Fibroblast of pulmonary artery (primary cell): ENCODE measurements around the gene KIF25.

Experiments
- DNase-seq: peaks from one replicate; pipeline ENCODE4 v3.0.0-alpha.2; 2010; ENCODE audit warnings: low read depth
- H3K4me3 ChIP-seq: replicated peaks from 2 replicates; pipeline ENCODE4 v1.5.1; 2011; ENCODE audit warnings: low read depth, mild to moderate bottlenecking, control low read depth, low read length, moderate library complexity
- TF ChIP-seq, protein P1 (sequence below): IDR thresholded peaks from 2 replicates; pipeline ENCODE4 v1.5.1; 2011; ENCODE audit warnings: mild to moderate bottlenecking, control low read depth, low read length, inconsistent platforms; ENCODE audit errors: missing control alignments

The KIF25 gene

DNA sequence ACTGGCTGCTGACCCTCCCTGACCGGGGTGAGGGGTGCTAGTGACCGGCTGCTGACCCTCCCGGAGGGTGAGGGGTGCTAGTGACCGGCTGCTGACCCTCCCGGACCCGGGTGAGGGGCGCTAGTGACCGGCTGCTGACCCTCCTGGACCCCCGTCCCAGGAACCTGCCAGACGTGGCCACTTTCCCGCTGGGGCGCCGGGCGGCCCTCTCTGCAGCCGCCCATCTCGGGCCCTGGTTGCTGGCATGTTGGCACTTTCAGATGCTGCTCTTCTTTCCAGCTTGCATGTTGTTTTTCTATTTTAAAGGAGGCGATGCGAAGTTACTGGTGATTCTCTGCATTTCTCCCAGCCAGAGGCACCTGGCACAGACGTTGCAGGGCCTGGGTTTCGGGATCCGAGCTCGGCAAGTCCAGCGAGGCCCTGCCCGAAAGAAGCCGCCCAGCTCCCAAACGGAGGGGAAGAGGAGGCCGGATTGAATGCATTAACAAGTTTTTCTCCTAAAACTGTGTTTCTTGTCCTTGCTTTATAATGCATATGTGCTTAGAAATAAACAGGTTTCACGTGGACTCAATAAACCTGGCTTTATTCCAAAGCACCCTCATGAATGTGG is 47.2 kb downstream of the KIF25 start:
- TF ChIP-seq, protein P1, sequence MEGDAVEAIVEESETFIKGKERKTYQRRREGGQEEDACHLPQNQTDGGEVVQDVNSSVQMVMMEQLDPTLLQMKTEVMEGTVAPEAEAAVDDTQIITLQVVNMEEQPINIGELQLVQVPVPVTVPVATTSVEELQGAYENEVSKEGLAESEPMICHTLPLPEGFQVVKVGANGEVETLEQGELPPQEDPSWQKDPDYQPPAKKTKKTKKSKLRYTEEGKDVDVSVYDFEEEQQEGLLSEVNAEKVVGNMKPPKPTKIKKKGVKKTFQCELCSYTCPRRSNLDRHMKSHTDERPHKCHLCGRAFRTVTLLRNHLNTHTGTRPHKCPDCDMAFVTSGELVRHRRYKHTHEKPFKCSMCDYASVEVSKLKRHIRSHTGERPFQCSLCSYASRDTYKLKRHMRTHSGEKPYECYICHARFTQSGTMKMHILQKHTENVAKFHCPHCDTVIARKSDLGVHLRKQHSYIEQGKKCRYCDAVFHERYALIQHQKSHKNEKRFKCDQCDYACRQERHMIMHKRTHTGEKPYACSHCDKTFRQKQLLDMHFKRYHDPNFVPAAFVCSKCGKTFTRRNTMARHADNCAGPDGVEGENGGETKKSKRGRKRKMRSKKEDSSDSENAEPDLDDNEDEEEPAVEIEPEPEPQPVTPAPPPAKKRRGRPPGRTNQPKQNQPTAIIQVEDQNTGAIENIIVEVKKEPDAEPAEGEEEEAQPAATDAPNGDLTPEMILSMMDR: no peak
- H3K4me3 ChIP-seq: no peak overlapping the region

DNA sequence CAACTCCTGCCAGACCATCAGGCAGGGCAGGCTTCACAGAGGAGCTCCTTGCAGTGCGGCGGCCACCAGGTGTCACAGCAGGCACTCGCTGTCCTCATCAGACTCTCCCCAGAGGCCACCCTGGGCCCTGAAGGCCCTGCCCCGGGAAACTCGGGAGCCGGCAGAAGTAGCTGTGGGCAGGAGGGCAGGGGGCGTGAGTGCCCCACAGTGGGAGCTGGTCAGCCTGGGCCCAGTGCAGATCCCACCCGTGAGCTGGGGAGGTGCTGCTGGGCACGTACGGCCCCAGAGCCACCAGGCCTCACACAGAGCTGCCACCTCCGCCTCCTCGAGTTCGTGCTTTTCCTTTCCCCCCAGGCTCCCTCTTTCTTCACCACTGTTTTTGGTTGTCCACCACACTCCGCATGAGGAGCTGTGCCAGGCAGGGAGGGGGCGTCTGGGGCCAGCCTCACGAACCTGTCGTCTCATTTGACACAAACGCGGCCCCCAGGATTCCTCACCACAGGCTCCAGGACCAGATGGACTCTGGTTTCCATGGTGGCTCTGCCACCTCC is 47.7 kb downstream of the KIF25 start:
- DNase-seq: no peak
- H3K4me3 ChIP-seq: no peak overlapping the region
- TF ChIP-seq, protein P1: no peak

More for the DNA sequence above, 47.2 kb downstream of the KIF25 start:
- DNase-seq: no peak

DNA sequence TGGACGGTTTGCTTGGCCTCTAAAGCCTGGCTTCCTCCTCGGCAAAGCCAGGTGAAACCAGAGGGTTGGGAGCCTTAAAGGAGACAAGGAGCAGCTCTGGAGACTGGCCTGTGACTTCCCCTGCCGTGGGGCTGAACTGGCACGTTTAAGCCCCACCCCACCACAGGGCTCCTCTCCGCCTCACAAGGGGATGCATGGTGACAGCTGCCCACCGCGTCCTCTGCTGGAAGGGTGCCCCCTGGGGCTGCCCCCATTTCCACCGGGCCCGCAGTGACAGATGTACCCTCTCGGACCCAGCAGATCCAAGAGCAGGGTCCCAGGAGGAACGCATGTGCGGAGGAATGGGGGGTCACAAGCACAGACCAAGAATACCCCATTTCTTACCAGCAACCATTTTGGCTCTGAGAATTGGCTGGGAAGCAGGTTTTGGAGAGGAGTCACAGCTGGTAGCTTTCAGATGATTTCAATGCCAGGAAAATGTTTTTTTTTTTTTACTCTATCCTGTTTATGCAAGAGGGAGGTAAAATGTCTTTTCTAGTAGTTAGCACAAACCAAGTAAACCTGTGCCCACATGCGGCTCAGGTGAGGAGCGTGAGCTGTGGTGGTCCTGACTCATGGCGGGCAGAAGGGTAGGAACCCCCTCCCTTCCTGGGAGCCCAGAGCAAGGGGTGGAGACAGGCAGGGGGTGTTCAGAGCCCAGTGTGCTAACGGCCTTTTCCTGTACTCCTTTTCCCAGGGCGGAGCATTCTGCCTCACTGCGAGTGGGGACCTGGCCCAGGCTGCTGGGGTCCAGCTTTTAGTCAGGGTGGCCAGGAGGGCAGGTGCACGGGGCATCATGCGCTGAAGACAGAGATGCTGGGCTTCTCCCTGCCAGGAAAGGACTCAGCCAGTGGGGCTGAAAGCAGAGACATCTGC is 48.5 kb downstream of the KIF25 start:
- TF ChIP-seq, protein P1: no peak
- H3K4me3 ChIP-seq: no peak overlapping the region
- peak; percentile 63 for DNase-seq

DNA sequence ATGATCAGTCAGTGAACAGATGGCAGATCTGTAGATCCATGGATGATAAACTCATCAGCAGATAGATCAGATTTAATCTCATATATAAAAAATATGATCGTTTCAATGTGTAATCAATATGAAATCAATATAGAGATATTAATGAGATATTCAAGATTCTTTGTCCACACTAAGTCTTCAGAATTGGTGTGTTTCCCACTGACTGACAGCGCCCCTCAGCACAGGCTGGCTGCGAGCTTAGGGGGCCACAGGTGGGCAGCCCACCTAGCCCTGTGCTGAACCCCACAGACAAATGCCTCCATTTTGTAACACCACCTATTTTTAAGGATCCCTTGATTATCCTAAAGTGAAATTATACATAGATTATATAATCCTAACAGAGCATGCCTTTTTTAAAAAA is 49.2 kb downstream of the KIF25 start:
- no peak overlapping the region for H3K4me3 ChIP-seq
- TF ChIP-seq, protein P1: no peak
- DNase-seq: no peak

DNA sequence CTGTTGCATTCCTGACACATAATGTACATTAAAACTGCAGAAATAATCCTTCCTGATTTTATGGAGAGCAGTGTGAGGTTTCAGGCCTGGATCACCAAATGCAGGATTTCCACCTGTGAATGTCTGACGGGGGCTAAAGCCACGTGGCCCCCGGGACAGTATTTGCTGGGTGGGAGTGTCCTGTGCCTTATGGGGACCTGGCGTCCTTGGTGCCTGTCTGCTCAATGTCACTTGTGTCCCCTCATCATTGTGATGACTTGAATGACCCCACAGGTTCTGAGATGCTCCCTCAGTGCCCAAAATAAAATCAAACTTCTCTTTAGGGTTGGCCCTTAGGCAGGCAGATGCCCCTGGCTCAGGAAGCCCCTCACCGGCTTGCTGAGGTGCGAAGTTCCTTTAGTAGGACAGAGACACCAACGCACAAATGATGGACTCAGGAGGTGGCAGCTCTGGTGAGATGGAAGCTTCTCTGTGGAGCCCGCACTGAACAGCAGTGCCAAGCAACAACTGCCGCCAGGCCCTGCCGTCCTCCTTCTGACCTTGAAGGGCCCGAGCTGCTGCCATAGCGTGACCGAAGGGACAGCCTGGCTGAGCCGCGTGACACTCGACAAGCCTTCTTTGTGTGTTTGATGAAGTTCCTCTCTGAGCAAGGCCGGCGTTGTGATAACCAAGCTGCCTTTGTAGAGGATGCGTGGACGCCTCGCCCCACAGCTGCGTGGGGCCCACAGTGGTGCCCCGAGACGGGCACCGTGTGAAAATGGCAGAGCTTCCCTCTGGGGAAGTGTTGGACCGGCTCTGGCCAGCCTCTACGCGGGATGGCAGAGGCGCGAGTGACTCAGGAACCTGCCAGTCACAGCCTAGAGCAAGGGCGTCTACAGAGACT is 50.6 kb downstream of the KIF25 start:
- DNase-seq: no peak
- TF ChIP-seq, protein P1: no peak
- H3K4me3 ChIP-seq: no peak overlapping the region

DNA sequence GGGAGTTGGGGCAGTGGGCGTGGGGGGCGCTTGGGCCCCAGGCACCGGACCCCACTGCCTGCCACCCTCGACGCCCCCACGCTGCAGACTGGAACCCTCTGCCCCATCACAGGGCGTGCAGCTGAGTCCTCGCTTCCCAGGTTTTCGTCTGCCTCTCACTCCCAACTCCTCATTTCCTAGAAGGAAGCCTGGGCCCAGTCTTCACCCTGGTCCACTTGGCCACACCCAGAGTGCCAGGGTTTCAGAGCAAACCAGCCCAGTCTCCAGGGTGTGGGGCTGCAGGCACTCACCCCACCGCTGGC is 51.2 kb downstream of the KIF25 start:
- DNase-seq: no peak
- TF ChIP-seq, protein P1: no peak
- H3K4me3 ChIP-seq: no peak overlapping the region
